Measurements from ENCODE around the gene ANO10. TPM values are rescaled to one million over a fixed set of nuclear protein-coding genes. Genes with fewer than 3 reads are reported as not detected.

The ANO10 gene
- polyA plus RNA-seq, 1 donor from 2014 or later: 11.1 TPM

- Histone ChIP-seq H3K4me2 (ENCODE audit: low read length) (no peak overlapping the region), H3F3A (ENCODE audit: insufficient read depth, low read length, poor library complexity, severe bottlenecking) (no peaks in the 10 kb centered on the region), H3K27ac (ENCODE audit: low read length) (no peak overlapping the region), H3K9me2 (ENCODE audit: insufficient read depth, low read length) (no peaks in the 10 kb centered on the region), H3K36me3 (ENCODE audit: insufficient read depth, low read length) (no peaks in the 10 kb centered on the region), H3K4me3 (ENCODE audit: low read length) (no peak overlapping the region), H3K27me3 (ENCODE audit: insufficient read depth, low read depth, low read length) (no peaks in the 10 kb centered on the region), H3K9ac (ENCODE audit: low read length) (no peak overlapping the region), H4K20me1 (ENCODE audit: insufficient read depth) (no peaks in the 10 kb centered on the region), H2AFZ (ENCODE audit: low read depth, low read length) (no peak overlapping the region), H3K79me2 (replicated peaks; ENCODE audit: insufficient read depth, low read length) (no peaks in the 10 kb centered on the region), H3K9me3 (ENCODE audit: low read length) (no peaks in the 10 kb centered on the region)
- TF ChIP-seq REST (IDR thresholded peaks at IDR 0.05; ENCODE audit: borderline replicate concordance) (no peak), POLR2AphosphoS5 (IDR thresholded peaks at IDR 0.05) (no peak), TAF1 (IDR thresholded peaks at IDR 0.05; ENCODE audit: low read depth) (no peak), CTCF (IDR thresholded peaks at IDR 0.05; ENCODE audit: poor library complexity, severe bottlenecking) (no peak), RAD21 (conservative IDR thresholded peaks at IDR 0.05) (no peak), EZH2 (IDR thresholded peaks at IDR 0.05; ENCODE audit: borderline replicate concordance, insufficient read depth, low read length, poor library complexity, severe bottlenecking) (no peak), SMC3 (conservative IDR thresholded peaks at IDR 0.05; ENCODE audit: poor library complexity) (no peak), MXI1 (conservative IDR thresholded peaks at IDR 0.05; ENCODE audit: poor library complexity, severe bottlenecking) (no peak), EP300 (conservative IDR thresholded peaks at IDR 0.05; ENCODE audit: poor library complexity, severe bottlenecking) (no peak)
Observed at GRCh38 chr3:43485931-43486330, 135.9 kb downstream of the ANO10 start.

GRCh38 chr3:43484926-43485488 lies 136.8 kb downstream of the ANO10 start:
- no peaks in the 10 kb centered on the region for H4K20me1 ChIP-seq (ENCODE audit: insufficient read depth)
- H3K79me2 ChIP-seq (replicated peaks; ENCODE audit: insufficient read depth, low read length): no peaks in the 10 kb centered on the region
- H3K4me3 ChIP-seq (ENCODE audit: low read length): no peak overlapping the region
- H3K9me2 ChIP-seq (ENCODE audit: insufficient read depth, low read length): no peaks in the 10 kb centered on the region
- H3K27me3 ChIP-seq (ENCODE audit: insufficient read depth, low read depth, low read length): no peaks in the 10 kb centered on the region
- H3F3A ChIP-seq (ENCODE audit: insufficient read depth, low read length, poor library complexity, severe bottlenecking): no peaks in the 10 kb centered on the region
- H3K9ac ChIP-seq (ENCODE audit: low read length): no peak overlapping the region
- H3K9me3 ChIP-seq (ENCODE audit: low read length): no peaks in the 10 kb centered on the region
- TF ChIP-seq TAF1 (IDR thresholded peaks at IDR 0.05; ENCODE audit: low read depth): no peak
- no peak for TF ChIP-seq RAD21 (conservative IDR thresholded peaks at IDR 0.05)
- TF ChIP-seq EP300 (conservative IDR thresholded peaks at IDR 0.05; ENCODE audit: poor library complexity, severe bottlenecking): no peak
- no peak for TF ChIP-seq CTCF (IDR thresholded peaks at IDR 0.05; ENCODE audit: poor library complexity, severe bottlenecking)
- TF ChIP-seq POLR2AphosphoS5 (IDR thresholded peaks at IDR 0.05): no peak
- no peak for TF ChIP-seq EZH2 (IDR thresholded peaks at IDR 0.05; ENCODE audit: borderline replicate concordance, insufficient read depth, low read length, poor library complexity, severe bottlenecking)
- TF ChIP-seq SMC3 (conservative IDR thresholded peaks at IDR 0.05; ENCODE audit: poor library complexity): no peak
- no peak for TF ChIP-seq REST (IDR thresholded peaks at IDR 0.05; ENCODE audit: borderline replicate concordance)
- no peak for TF ChIP-seq MXI1 (conservative IDR thresholded peaks at IDR 0.05; ENCODE audit: poor library complexity, severe bottlenecking)
- no peak overlapping the region for H2AFZ ChIP-seq (ENCODE audit: low read depth, low read length)
- no peak overlapping the region for H3K27ac ChIP-seq (ENCODE audit: low read length)
- no peak overlapping the region for H3K4me2 ChIP-seq (ENCODE audit: low read length)
- H3K36me3 ChIP-seq (ENCODE audit: insufficient read depth, low read length): no peaks in the 10 kb centered on the region

All from neural cell (in vitro differentiated cells).